ENCODE data around the gene KAZALD1. TPM values are rescaled to one million over a fixed set of nuclear protein-coding genes. Genes with fewer than 3 reads are reported as not detected.

The KAZALD1 gene
- total RNA-seq, 1 experiment from 2014 or later, result 31.3 TPM

DNA sequence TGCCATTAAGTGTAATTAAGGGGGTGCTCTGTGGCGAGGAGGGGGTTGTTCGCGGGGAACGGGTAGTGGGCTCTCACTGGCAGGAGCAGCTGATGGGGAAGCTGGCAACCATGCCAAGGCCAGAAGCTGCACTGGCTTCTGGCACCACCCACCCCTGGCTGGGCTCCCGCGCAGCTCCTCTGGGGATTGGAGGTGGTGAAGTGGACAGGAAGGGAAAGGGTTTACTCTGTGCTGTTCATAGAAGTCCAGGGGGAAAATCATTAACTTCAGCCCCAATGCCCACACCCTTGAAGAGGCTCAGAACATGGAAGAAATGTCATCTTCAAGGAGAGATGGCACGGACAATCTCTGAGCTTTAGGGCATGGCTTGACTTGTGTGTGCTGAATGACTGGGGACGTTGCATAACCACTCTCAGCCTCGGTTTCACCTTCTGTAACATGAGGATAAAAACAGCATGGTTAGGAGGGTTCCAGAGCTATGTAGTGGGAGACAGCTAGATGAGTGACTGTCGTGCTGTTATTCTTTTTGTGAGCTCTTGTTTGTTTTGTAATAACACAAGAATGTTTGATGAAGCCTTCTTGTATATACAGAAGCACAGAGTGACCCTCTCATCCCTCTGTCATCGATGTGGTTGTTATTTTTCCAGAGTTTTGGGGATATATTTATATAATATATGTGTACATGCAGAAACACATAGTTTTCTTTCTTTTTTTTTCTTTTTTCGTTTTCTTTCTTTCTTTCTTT lies 29.9 kb downstream of the KAZALD1 start:
- DNase-seq (ENCODE audit: extremely low read depth, low read depth), result peak; percentile 7

DNA sequence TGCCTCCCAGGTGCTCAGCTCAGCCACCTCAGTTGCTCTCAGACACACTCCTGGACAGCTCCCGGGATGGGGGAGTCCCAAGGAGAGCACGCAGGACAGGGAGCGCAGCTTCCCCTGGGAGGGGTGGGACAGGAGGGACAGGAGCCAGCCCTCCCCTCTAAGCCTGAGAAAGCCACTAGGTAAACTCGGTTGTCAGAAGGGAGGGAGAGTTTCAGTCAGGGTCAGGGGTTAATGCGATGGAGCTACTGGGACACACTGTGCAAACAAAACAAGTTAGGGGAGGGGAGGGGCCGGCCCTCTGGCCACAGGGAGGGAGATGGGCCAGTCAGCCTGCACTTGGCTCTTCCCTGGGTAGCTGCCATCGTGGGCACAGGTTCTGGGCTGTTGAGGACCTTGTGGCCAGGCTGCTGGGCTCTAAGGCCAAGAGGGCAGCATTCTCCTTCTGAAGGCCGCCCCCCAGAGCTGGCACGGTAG lies 31.1 kb downstream of the KAZALD1 start:
- DNase-seq (ENCODE audit: extremely low read depth, low read depth), result no peak

DNA sequence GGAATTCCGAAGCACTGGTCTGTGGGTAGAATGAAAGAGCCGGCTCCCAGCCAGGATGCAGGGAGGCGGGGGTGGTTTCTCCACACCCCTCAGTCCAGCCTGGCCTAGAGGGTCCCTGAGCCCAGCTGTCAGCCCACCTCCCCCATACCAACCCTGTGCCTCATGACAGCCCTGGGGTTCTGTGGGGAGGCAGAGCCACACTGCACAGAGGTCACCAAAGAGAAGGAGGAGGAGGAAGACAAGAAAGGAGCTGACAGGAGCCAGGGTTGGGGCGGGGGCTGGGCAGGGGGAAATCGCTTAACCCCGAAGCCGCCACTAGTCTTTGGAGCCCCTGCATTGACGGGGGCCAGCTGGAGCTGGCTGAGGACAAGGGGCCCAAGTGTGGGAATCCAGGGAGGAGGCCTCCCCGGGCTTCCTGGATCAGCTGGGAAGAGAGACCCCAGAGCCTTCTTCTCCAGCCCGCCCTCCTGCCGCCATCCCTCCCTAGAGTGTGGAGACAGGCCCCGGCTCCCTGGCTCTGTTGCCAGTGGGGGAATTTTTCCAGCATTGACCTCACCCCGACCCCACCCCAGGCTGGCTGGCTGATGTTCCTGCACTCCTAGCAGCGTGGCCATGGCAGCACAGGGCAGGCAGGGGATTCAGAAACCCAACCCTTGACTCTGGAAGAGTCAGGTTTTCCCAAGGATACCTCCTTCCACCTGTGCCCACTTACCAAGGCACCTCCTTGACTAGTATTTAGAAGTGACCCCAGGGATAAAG lies 32.5 kb downstream of the KAZALD1 start:
- no peak for DNase-seq (ENCODE audit: extremely low read depth, low read depth)

DNA sequence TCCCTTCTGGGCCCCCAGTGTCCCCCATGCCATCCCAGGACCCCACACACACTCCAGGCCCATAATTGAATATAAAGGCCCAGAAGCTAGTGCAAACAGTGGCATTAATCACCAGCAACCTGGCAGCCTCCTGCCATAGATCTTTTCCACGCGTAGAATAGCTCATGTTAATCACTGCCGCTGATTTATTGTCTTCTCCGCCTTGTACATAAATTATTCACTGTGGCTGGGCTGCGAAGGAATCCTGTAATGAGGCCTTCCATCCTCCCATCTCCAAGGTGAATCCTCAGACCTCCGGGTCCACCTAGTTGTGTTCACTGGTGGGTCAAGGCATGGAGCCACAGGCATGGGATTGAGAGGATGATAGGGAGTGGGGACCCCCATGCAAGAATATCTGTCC lies 33.2 kb downstream of the KAZALD1 start:
- DNase-seq (ENCODE audit: extremely low read depth, low read depth), result no peak

DNA sequence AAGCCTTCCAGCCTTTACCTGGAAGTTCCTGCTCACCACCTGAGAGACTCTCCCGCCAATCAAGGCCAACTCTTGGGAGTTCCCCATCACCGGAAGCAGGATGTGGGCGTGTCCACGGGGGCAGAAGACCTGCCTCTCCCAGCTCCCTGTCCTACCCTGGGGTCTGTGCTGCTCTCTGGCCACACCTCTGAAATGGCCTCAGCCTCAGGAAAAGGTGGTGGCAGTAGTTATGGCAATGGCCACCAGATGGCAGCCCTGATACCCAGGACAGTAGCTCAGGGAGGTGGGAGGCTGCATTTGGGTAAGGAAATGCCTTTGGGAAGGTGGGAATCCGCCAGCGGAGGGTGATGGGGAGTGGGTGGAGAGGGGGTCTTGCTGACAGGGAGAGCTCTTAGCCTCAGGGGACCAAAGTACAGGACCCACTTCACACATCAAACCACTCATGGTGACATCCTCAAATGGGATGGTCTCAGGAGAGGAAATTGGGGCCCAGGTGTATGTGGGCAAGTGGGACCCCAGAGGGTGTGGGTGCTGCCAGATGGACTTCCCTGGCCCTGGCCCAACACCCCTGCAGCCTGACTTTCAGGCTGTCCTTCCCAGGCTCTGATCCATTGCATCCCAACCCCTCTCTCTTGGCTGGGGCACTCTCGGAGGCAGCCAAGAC lies 33.9 kb downstream of the KAZALD1 start:
- peak; percentile 64 for DNase-seq (ENCODE audit: extremely low read depth, low read depth)

DNA sequence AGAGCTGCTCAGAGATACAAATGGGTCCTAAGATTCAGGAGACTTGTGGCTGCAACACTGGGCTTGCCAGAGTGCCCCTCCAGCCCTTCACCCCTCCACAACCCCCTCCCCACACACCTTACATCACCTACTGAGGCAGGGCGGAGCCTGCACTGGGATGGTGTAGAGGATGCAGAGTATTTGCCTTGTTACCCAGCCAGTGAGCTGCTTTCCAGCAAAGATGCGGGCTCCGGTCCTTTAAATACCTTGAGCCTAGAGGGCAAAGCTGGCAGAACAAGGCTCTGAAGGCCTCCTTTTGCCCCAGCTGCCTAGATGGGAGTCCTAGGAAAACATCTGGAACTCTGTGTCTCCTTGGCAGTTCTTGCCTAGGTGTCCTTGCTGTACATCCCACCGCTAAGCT lies 34.6 kb downstream of the KAZALD1 start:
- DNase-seq (ENCODE audit: extremely low read depth, low read depth), result no peak

DNA sequence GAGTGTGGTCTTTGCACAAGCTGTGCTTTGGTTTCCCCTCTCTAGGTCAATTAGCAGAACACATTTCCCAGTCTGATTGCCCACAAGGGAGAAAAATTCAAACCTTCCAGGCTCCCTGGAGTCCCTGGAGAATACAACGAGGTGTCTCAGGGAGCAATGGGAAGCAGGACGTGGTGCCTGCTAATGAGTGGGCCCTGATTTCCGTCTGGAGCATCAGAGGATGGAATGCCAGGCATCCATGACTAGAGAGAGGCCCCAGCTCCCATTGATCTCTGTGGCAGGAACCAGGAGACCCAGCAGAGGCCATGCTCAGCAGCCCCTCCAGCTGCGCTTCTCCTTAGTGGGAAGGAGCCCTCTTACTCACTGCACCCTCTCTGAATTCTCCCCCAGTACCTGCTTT lies 36.1 kb downstream of the KAZALD1 start:
- no peak for DNase-seq (ENCODE audit: extremely low read depth, low read depth)

DNA sequence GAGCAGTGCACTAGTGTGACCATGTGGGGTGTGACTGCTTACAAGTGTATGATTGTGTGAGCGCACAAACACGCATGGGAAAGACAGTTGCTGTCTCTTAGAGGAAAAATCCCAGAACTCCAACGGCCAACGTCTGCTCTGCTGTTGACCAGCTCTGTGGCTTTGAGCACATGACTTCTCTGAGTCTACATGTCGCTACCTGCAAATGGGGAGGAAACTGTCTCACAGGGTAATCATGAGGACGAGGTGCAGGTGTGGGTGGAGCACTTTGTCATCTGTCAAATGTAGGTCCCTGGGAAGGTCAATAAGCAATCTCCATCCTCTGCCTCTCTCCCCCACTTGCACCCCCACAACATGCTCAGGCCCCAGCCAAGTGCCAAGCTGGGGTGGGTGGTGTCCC lies 38.1 kb downstream of the KAZALD1 start:
- no peak for DNase-seq (ENCODE audit: extremely low read depth, low read depth)

DNA sequence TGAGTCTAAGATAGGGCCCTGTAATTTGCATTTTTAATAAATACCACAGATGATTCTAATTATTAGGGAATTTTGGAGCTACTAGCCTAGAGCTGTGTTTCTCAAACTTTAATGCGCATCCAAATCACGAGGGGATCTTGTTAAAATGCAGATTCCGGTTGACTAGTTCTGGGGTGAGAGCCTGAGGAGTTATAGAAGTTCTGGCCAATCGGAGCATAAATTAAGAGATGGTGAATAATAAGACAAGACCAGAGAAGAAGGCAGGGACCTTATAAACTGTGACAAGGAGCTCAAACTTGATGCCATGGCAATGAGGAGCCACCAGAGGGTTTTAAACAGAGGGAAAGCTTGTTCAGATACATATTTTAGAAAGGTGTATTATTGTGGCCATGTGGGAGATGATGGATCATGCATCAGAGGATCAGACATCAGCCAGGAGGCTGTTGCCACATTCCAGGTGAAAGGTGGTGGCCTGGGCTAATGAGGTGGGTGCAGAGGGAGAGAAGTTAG lies 39.6 kb downstream of the KAZALD1 start:
- no peak for DNase-seq (ENCODE audit: extremely low read depth, low read depth)

DNA sequence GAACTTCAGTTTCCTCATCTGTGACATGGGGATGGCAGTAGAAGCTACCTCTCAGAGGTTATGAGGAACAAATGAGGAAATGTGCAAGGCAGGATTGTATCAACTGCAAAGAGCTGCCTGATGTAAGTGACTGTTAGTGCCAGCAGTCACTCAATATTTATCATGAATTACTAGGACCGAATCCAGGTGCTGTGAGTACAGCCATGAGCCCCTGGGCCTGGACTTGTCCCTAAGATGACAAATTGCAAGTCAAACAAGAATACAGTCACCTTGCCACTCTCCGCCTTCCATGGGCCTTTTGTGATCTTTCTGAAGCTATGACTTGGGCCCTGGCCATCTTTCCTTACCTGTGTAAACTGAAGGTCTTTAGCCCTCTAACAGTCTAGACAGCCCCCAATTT lies 41.6 kb downstream of the KAZALD1 start:
- no peak for DNase-seq (ENCODE audit: extremely low read depth, low read depth)

DNA sequence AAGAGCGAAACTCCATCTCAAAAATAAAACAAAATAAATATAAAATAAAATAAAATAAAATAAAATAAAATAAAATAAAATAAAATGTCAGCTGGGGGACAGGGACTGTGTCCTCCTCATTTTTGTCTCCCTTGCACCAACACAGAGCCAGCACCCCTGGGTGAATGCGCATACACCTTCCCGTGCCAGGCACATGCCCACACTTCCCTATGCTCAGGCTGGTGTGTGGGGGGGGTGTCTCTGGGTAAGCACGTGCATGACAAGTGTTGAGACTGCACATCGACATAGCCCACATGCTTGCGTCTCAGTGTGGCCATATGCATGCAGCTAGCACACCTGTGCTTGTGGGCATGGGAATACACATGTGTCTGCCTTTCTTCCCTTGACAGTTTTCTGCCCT lies 44.6 kb downstream of the KAZALD1 start:
- no peak for DNase-seq (ENCODE audit: extremely low read depth, low read depth)

DNA sequence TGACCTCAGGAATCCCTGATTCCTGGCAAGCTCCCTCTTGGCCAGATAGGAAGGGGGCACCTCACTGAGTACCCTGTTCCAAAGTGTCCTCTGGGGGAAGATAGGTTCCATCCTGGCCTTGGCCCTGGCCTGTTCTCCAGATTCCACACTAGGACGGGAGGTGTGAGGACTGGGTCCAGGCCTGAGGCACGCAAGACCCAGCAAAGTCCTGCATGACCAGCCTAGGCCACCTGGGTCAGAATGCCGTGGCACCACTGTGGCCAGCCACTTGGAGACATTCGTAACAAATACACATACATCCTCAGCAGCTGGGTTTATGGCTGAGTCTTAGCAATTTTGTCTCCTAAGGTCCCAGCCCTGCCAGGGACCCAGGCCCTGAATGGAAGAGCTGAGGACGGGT lies 46.0 kb downstream of the KAZALD1 start:
- no peak for DNase-seq (ENCODE audit: extremely low read depth, low read depth)

DNA sequence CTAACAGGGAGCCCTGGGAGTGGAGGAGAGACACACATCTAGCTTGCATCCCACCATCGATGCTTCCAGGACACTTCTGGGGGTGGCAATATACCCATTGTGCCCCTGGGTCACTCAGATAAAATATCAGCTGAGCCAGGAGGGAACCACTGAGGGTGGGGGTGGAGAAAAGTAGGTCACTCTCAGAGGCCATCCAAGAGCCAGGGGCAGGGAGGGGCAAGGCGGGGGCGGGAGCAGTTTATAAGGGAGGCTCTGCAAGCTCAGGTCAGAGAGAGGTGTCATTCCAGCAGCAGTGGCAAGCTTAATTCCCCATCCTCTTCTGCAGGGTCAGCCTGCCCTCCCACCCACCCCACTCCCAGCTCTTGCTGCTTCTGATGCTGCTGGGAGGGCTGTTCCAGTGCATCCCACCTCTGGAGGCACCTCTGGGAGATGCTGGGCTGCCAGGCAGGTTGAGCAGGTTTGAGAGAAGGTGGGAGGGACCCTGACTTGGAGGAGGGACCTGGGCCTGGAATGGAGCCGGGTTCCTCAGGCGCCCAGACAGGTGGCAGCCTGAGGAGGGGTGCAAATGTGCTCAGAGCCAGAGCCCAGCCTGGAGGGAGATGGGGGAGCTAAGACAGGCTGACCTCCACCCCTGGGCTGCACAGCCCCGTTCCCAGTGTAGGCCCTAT lies 49.2 kb downstream of the KAZALD1 start:
- DNase-seq (ENCODE audit: extremely low read depth, low read depth), result no peak

DNA sequence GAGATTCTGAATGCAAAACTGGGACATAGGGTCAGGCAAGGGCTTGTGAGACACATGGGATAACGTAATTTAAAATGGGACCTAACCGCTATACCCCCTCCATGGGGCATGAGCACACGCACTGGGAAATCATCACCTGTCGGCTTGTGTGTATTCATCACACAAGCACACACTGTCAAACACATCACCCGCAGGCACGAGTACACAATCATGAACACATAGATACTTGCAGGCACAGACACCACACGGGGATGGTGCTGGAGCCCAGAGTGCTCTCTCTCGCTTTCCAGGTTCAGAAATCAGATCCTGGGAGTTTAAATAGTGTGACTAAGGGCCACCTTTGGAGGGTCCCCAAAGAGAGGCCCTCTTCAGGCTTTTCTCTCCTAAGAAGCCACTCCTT lies 49.8 kb downstream of the KAZALD1 start:
- DNase-seq (ENCODE audit: extremely low read depth, low read depth), result no peak

DNA sequence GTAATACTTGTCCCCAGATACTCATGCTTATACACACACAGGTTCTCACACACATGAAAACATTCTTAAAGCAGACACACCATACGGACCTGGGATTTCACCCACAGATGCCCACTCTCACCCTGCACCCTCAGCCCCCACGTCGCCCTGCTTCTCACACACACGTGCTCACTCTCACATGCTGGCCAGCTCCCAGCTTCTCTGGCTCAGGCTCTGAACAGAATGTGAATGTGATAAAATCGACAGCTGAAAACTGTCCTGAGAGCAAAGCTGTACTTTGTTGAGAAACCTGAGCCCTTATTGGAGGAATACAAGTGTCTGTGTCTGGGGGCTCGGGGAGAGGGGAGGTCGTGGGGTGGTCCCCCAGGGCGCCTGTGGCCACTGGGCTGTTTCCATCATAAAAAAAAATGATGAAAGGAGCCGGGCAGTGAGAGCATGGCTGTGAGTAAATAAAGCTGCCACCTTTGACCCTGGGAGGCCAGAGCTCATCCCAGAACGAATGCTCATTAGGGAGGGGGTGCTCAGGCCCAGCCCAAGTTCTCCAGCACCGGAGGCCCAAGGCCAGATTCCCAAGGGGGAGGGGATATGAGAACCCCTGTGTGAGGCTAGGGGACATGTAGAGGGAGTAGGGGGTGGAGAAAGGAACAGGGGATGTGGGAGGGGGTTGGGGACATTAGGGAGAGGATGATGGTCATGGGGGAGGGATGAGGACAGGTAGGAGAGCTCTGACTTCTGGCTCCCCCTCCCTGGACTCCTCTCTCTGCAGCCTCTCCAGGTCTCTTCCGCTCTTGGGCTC lies 51.2 kb downstream of the KAZALD1 start:
- no peak for DNase-seq (ENCODE audit: extremely low read depth, low read depth)

DNA sequence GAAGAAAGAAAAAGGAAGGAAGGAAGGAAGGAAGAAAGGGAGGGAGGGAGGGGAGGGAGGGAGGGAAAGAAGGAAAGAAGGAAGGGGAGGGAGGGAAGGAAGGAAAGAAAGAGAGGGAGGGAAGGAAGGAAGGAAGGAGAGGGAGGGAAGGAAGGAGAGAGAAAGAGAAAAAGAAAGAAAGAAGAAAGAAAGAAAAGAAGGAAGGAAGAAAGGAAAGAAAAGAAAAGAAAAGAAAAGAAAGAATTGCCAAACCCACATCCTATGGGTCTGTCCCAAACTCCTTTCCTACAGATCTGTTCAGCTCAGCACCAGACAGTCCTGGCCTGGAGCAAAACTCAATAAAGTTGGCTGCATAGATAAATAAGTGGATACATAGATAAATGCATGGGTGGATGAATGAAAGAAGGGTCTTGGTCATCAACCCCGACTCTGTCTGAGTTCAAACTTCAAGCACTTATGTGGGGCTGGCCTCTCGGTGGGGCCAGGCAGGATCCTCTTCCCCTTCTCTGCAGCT lies 52.2 kb downstream of the KAZALD1 start:
- no peak for DNase-seq (ENCODE audit: extremely low read depth, low read depth)

DNA sequence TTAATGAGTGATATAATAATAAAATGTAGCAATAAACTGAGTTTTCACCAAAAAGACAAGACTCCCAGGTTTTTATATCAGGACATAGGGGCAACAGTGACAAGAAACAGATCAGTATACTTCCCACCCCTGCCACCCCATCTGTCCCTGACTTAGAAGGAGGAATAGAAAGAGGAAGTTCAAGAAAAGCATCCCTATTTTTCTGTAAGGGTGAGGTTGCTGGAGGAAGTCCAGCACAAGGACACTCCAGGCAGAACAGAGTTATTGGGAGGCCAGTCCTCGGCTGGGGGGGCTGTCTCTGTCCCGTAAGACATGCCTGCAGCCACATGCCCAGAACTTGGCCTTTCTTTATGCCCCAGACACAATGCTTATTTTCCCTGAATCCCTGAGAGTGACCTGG lies 52.9 kb downstream of the KAZALD1 start:
- DNase-seq (ENCODE audit: extremely low read depth, low read depth), result no peak

Measured in NCI-H460 (cell line).